ENCODE data around the gene SORBS2.

DNA sequence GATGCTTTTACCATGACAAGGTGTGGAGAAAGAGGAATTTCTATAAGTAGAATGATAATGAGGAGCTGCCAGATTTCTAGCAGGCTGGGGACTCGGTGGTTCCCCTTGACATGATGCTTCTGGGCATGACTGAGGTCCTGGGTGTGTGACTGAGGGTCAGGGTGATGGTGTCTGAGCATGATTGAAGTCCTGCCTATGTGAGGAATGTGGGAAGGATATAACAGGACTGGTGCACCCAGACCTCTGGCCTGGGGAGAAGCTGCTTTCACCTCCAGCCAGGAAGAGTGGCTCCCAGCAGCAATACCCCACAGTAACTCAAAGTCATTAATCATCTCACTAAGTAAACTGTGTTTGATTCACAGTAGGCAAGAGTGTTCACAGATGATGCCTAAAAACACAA lies 17.4 kb downstream of the SORBS2 start:
- TF ChIP-seq, protein P1, sequence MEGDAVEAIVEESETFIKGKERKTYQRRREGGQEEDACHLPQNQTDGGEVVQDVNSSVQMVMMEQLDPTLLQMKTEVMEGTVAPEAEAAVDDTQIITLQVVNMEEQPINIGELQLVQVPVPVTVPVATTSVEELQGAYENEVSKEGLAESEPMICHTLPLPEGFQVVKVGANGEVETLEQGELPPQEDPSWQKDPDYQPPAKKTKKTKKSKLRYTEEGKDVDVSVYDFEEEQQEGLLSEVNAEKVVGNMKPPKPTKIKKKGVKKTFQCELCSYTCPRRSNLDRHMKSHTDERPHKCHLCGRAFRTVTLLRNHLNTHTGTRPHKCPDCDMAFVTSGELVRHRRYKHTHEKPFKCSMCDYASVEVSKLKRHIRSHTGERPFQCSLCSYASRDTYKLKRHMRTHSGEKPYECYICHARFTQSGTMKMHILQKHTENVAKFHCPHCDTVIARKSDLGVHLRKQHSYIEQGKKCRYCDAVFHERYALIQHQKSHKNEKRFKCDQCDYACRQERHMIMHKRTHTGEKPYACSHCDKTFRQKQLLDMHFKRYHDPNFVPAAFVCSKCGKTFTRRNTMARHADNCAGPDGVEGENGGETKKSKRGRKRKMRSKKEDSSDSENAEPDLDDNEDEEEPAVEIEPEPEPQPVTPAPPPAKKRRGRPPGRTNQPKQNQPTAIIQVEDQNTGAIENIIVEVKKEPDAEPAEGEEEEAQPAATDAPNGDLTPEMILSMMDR (IDR thresholded peaks at IDR 0.05), result no peak
- TF ChIP-seq POLR2A (IDR thresholded peaks at IDR 0.05), result no peak
- no peak for TF ChIP-seq EP300 (IDR thresholded peaks at IDR 0.05)
